Measurements from ENCODE around the gene FGF1.

FGF1 gene

GRCh38 chr5:142680605-142681259 is 5.2 kb downstream of the FGF1 start:
- in situ Hi-C loops (cut with MboI; ENCODE audit: low sequenced_read_pairs, unreplicated experiment), result loop anchor here (25.0 kb wide), 1 partner anchor 518 kb away; no protein-coding TSS in a partner anchor
- no peak for DNase-seq (ENCODE audit: low spot score)
- no peak for TF ChIP-seq CTCF (IDR thresholded peaks at IDR 0.05; ENCODE audit: borderline replicate concordance, control extremely low read depth, extremely low read depth, insufficient read depth, missing control alignments)

- DNase-seq (ENCODE audit: low spot score), result no peak
- in situ Hi-C loops (cut with MboI; ENCODE audit: low sequenced_read_pairs, unreplicated experiment), result loop anchor here (25.0 kb wide), 1 partner anchor 517 kb away; no protein-coding TSS in a partner anchor
- TF ChIP-seq CTCF (IDR thresholded peaks at IDR 0.05; ENCODE audit: borderline replicate concordance, control extremely low read depth, extremely low read depth, insufficient read depth, missing control alignments), result no peak
Observed at GRCh38 chr5:142679744-142680143, 6.1 kb downstream of the FGF1 start.

GRCh38 chr5:142678529-142678928 is 7.4 kb downstream of the FGF1 start:
- DNase-seq (ENCODE audit: low spot score), result no peak
- TF ChIP-seq CTCF (IDR thresholded peaks at IDR 0.05; ENCODE audit: borderline replicate concordance, control extremely low read depth, extremely low read depth, insufficient read depth, missing control alignments), result no peak
- in situ Hi-C loops (cut with MboI; ENCODE audit: low sequenced_read_pairs, unreplicated experiment), result loop anchor here (25.0 kb wide), 1 partner anchor 516 kb away; no protein-coding TSS in a partner anchor

- DNase-seq (ENCODE audit: low spot score), result no peak
- in situ Hi-C loops (cut with MboI; ENCODE audit: low sequenced_read_pairs, unreplicated experiment), result loop anchor here (25.0 kb wide), 1 partner anchor 515 kb away; no protein-coding TSS in a partner anchor
- TF ChIP-seq CTCF (IDR thresholded peaks at IDR 0.05; ENCODE audit: borderline replicate concordance, control extremely low read depth, extremely low read depth, insufficient read depth, missing control alignments), result no peak
Observed at GRCh38 chr5:142677198-142677597, 8.7 kb downstream of the FGF1 start.

GRCh38 chr5:142676318-142676717 is 9.6 kb downstream of the FGF1 start:
- no peak for TF ChIP-seq CTCF (IDR thresholded peaks at IDR 0.05; ENCODE audit: borderline replicate concordance, control extremely low read depth, extremely low read depth, insufficient read depth, missing control alignments)
- no peak for DNase-seq (ENCODE audit: low spot score)
- in situ Hi-C loops (cut with MboI; ENCODE audit: low sequenced_read_pairs, unreplicated experiment), result loop anchor here (25.0 kb wide), 1 partner anchor 514 kb away; no protein-coding TSS in a partner anchor

- in situ Hi-C loops (cut with MboI; ENCODE audit: low sequenced_read_pairs, unreplicated experiment), result loop anchor here (25.0 kb wide), 1 partner anchor 512 kb away; no protein-coding TSS in a partner anchor
- DNase-seq (ENCODE audit: low spot score), result no peak
- no peak for TF ChIP-seq CTCF (IDR thresholded peaks at IDR 0.05; ENCODE audit: borderline replicate concordance, control extremely low read depth, extremely low read depth, insufficient read depth, missing control alignments)
Observed at GRCh38 chr5:142674531-142675469, 11.1 kb downstream of the FGF1 start.

All from GM13976 (cell line).